ENCODE results near the gene GHRH. TPM values are rescaled to one million over a fixed set of nuclear protein-coding genes. Genes with fewer than 3 reads are reported as not detected.

The GHRH gene
- total RNA-seq, 1 experiment from 2014 or later = not detected

DNA sequence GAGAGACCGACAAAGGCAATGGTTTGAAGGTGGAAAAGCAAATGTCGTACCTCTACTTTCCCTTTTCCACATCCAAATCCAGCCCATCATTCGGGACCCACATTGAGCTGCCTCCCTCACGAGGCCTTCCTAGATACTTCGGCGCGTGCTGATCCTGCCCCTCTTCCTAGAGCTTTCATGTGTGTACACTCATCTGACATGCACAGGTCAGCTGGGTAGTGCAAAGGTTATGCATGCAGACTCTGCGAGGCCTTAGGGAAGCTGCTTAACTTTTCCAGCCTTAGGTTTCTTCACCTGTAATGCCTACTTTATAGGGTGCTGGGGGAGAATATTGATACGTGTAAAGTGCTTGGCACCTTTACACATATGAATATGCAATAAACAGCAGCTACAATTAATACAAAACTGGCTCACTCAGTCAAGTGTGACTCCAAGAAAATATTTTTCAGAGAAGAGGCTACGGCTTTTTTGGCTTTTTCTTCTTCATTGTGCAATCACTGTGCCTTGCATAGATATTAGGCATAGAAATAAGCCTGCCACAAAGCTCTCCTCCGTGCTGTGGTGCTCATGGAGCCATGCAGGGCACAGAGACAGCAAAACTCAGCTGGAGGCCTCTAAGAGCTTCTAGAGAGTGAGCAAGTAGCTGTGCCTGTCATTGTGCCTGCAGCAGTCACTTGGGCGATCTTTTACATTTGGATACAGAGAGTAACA is 24.2 kb upstream of the GHRH start:
- H4K20me1 ChIP-seq (ENCODE audit: insufficient read depth, low read depth, low read length) = no peaks in the 10 kb centered on the region
- H3K27ac ChIP-seq (ENCODE audit: low read length) = no peak overlapping the region
- no peak overlapping the region for H3K4me2 ChIP-seq (ENCODE audit: low read depth, low read length, poor library complexity, severe bottlenecking)
- no peak overlapping the region for H3K9ac ChIP-seq (ENCODE audit: low read length)
- H3K27me3 ChIP-seq (ENCODE audit: low read length) = no peaks in the 10 kb centered on the region
- H3K4me1 ChIP-seq (ENCODE audit: low read length) = peaks cover 13% of the 10 kb centered on the region
- H2AFZ ChIP-seq (ENCODE audit: low read length) = peak overlapping the region; percentile 7; the same call in 1 of the 2 replicates
- peaks cover 13% of the 10 kb centered on the region for H3K79me2 ChIP-seq (ENCODE audit: low read length)
- no peaks in the 10 kb centered on the region for H3K9me3 ChIP-seq (ENCODE audit: low read length)
- no peaks in the 10 kb centered on the region; the same call in 1 of the 2 replicates for H3K36me3 ChIP-seq (ENCODE audit: insufficient read depth, low read length)
- H3K4me3 ChIP-seq (ENCODE audit: low read length) = no peak overlapping the region
- no peak for DNase-seq
- H3K9me2 ChIP-seq (replicated peaks; ENCODE audit: insufficient read depth, low read length) = no peaks in the 10 kb centered on the region

DNA sequence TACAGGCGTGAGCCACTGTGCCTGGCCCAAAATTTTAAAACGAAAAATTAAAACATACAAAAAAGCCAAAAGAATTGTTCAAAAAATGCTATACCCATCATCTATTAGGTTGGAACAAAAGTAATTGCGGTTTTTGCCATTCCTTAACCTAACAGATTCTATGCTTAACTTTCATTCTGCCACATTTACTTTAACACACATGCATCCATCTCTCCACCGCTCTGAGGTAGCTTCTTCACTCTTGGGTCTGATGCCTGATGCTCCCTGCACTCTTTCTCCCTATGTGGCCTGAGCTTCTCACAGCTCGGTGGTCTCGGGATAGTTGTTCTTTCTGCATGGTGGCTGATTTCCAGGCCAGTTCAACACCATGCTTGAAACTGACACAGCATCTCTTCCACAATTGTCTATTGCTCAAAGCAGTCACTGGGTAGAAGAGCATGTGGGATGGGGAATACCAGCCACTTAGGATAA is 23.1 kb upstream of the GHRH start:
- Histone ChIP-seq H3K27me3 (ENCODE audit: low read length) (no peaks in the 10 kb centered on the region), H3K4me1 (ENCODE audit: low read length) (peaks cover 6% of the 10 kb centered on the region), H3K36me3 (ENCODE audit: insufficient read depth, low read length) (no peaks in the 10 kb centered on the region), H3K27ac (ENCODE audit: low read length) (no peak overlapping the region), H3K9me3 (ENCODE audit: low read length) (no peaks in the 10 kb centered on the region), H3K4me3 (ENCODE audit: low read length) (no peak overlapping the region), H3K4me2 (ENCODE audit: low read depth, low read length, poor library complexity, severe bottlenecking) (no peak overlapping the region), H3K79me2 (ENCODE audit: low read length) (peaks cover 2% of the 10 kb centered on the region), H4K20me1 (ENCODE audit: insufficient read depth, low read depth, low read length) (no peaks in the 10 kb centered on the region), H3K9me2 (replicated peaks; ENCODE audit: insufficient read depth, low read length) (no peaks in the 10 kb centered on the region), H2AFZ (ENCODE audit: low read length) (no peak overlapping the region), H3K9ac (ENCODE audit: low read length) (no peak overlapping the region)
- no peak for DNase-seq

DNA sequence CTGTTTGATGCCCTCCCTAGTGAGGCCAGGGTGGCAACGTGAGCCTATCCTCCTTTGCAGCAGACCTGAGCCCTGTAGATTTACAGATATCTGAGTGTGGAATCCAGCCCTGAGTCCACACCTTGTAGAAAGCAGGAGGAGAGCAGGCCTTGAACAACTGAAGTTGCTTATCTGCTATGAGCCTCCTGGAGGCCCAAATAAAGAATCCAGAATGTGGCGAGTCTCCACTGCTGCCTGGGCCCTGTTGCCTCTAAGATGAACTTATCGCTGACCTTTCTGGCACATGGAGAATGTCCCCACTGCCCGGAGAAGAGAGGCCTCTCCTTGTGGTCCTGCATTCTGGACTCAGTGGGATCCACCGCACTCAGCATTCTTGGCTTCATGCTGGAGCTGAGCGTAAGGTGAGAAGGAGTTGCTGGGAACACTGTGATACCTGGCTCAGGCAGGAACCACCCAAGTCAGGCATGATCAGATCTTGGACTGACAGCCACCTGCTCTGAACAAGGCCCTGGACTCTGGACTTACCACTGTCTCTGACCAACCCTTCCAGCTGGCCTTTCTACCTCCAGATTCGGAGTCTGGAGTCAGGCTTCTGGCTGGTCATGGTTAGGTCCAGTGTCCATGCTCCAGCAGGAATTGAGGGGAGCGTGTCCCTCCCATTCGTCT is 22.0 kb upstream of the GHRH start:
- DNase-seq = no peak
- Histone ChIP-seq H3K27me3 (ENCODE audit: low read length) (no peaks in the 10 kb centered on the region), H3K9me2 (replicated peaks; ENCODE audit: insufficient read depth, low read length) (no peaks in the 10 kb centered on the region), H3K4me3 (ENCODE audit: low read length) (no peak overlapping the region), H3K9ac (ENCODE audit: low read length) (no peak overlapping the region), H3K4me2 (ENCODE audit: low read depth, low read length, poor library complexity, severe bottlenecking) (no peak overlapping the region), H4K20me1 (ENCODE audit: insufficient read depth, low read depth, low read length) (no peaks in the 10 kb centered on the region), H3K36me3 (ENCODE audit: insufficient read depth, low read length) (no peaks in the 10 kb centered on the region), H2AFZ (ENCODE audit: low read length) (no peak overlapping the region), H3K79me2 (ENCODE audit: low read length) (no peaks in the 10 kb centered on the region), H3K4me1 (ENCODE audit: low read length) (peaks cover 3% of the 10 kb centered on the region), H3K9me3 (ENCODE audit: low read length) (no peaks in the 10 kb centered on the region), H3K27ac (ENCODE audit: low read length) (no peak overlapping the region)

DNA sequence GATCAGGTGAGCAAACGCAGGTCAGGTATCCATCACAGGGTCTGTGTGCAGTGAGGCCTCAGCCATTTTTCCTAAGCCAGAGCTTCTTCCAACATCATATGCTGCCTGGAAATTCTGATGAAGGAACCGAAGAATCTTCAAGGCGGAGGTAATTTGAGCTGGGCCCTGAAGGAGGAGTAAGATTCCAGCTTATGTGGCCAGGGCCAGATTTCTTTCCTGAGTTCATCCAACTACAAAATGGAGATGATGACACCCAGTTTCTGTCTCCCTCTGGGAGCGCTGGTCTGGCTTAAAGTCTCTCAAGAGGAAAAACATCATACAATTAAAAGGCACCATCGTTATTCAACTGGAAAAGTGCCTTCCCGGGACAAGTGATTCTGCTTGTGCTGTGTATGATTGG is 20.9 kb upstream of the GHRH start:
- no peak for DNase-seq
- H3K79me2 ChIP-seq (ENCODE audit: low read length) = no peaks in the 10 kb centered on the region
- H3K27me3 ChIP-seq (ENCODE audit: low read length) = no peaks in the 10 kb centered on the region
- H3K4me1 ChIP-seq (ENCODE audit: low read length) = peaks cover under 1% of the 10 kb centered on the region
- H3K9me3 ChIP-seq (ENCODE audit: low read length) = no peaks in the 10 kb centered on the region
- H3K36me3 ChIP-seq (ENCODE audit: insufficient read depth, low read length) = no peaks in the 10 kb centered on the region
- H3K4me2 ChIP-seq (ENCODE audit: low read depth, low read length, poor library complexity, severe bottlenecking) = no peak overlapping the region
- H3K9ac ChIP-seq (ENCODE audit: low read length) = no peak overlapping the region
- no peak overlapping the region for H2AFZ ChIP-seq (ENCODE audit: low read length)
- H3K27ac ChIP-seq (ENCODE audit: low read length) = no peak overlapping the region
- H3K9me2 ChIP-seq (replicated peaks; ENCODE audit: insufficient read depth, low read length) = no peaks in the 10 kb centered on the region
- no peaks in the 10 kb centered on the region for H4K20me1 ChIP-seq (ENCODE audit: insufficient read depth, low read depth, low read length)
- H3K4me3 ChIP-seq (ENCODE audit: low read length) = no peak overlapping the region

DNA sequence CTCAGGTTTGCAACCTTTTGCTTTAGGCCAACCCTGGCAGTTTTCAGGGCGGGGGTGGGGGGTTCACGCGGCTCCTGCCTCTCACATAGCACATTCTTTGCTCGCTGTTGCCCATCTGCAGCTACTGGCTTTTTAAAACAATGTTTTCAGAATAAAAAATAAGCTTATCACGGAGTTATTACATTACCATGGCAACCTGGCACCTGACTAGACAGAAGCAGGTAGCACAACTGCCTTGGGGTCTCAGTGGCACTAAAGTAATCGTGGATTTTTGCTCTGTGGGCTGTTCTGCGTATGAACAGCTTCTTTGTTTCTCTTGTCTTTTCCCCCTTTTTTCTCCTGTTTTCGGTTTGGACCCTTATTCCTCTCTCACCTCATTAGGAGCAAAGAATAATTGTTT is 18.8 kb upstream of the GHRH start:
- Histone ChIP-seq H4K20me1 (ENCODE audit: insufficient read depth, low read depth, low read length) (no peaks in the 10 kb centered on the region), H2AFZ (ENCODE audit: low read length) (peak overlapping the region; percentile 34; the same call in 1 of the 2 replicates), H3K9me3 (ENCODE audit: low read length) (no peaks in the 10 kb centered on the region), H3K27ac (ENCODE audit: low read length) (no peak overlapping the region), H3K4me3 (ENCODE audit: low read length) (no peak overlapping the region), H3K4me1 (ENCODE audit: low read length) (peaks cover 16% of the 10 kb centered on the region), H3K27me3 (ENCODE audit: low read length) (no peaks in the 10 kb centered on the region), H3K9me2 (replicated peaks; ENCODE audit: insufficient read depth, low read length) (no peaks in the 10 kb centered on the region), H3K4me2 (ENCODE audit: low read depth, low read length, poor library complexity, severe bottlenecking) (no peak overlapping the region), H3K36me3 (ENCODE audit: insufficient read depth, low read length) (no peaks in the 10 kb centered on the region), H3K79me2 (ENCODE audit: low read length) (no peaks in the 10 kb centered on the region), H3K9ac (ENCODE audit: low read length) (no peak overlapping the region)
- DNase-seq = no peak

DNA sequence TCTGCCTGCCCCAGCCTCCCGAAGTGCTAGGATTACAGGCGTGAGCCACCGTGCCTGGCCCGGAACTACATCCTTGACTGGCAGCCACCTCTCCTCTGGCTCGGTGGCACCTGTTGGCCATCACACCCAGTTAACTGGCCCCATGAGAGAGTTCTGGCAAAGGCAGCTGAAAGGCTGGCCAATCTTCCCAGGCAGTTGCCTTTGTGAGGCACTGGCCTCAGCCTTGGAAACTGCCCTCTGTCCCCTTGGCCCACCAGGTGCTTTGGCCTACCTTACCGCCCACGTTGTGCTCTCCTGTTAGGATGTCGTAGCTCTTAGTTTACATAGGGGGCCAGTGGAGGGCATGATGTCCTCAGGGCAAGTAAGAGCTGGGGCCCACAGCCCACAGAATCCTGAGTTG is 18.2 kb upstream of the GHRH start:
- Histone ChIP-seq H3K27ac (ENCODE audit: low read length) (no peak overlapping the region), H3K9me2 (replicated peaks; ENCODE audit: insufficient read depth, low read length) (no peaks in the 10 kb centered on the region), H3K79me2 (ENCODE audit: low read length) (no peaks in the 10 kb centered on the region), H4K20me1 (ENCODE audit: insufficient read depth, low read depth, low read length) (no peaks in the 10 kb centered on the region), H3K4me3 (ENCODE audit: low read length) (no peak overlapping the region), H3K36me3 (ENCODE audit: insufficient read depth, low read length) (no peaks in the 10 kb centered on the region), H3K4me2 (ENCODE audit: low read depth, low read length, poor library complexity, severe bottlenecking) (no peak overlapping the region), H3K9ac (ENCODE audit: low read length) (no peak overlapping the region), H3K4me1 (ENCODE audit: low read length) (peaks cover 22% of the 10 kb centered on the region), H3K9me3 (ENCODE audit: low read length) (no peaks in the 10 kb centered on the region), H3K27me3 (ENCODE audit: low read length) (no peaks in the 10 kb centered on the region), H2AFZ (ENCODE audit: low read length) (peak overlapping the region; percentile 34; the same call in 1 of the 2 replicates)
- DNase-seq = no peak

DNA sequence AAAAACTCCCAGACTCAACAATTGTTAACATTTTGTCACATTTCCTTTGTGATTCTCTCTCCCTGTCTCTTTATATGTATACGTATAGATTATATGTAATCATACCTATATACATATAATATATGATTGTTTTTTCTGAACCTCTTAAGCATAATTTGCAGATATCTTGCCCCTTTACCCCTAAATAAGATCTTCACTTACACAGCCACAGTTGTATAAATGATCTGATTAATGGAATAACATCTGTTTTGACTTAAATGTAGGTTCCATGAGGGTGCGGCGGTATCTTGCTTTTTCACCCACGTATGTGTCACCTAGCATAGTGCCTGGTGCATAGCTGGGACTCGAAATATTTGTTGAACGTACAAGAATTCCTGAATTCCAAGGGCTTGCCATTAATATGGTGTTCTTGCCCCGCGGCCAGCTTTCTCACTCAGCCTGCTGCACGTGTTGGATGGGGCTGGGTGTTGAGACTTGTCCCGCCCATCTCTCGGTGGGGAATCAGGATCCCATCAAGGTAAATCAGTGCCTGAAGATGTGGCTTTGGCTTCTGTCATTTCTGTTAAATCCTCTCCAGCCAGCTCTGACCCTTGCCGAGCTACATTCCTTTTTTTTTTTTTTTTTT is 17.5 kb upstream of the GHRH start:
- Histone ChIP-seq H3K9me3 (ENCODE audit: low read length) (no peaks in the 10 kb centered on the region), H3K9me2 (replicated peaks; ENCODE audit: insufficient read depth, low read length) (no peaks in the 10 kb centered on the region), H3K27ac (ENCODE audit: low read length) (no peak overlapping the region), H4K20me1 (ENCODE audit: insufficient read depth, low read depth, low read length) (no peaks in the 10 kb centered on the region), H3K4me3 (ENCODE audit: low read length) (no peak overlapping the region), H3K9ac (ENCODE audit: low read length) (no peak overlapping the region), H3K36me3 (ENCODE audit: insufficient read depth, low read length) (no peaks in the 10 kb centered on the region), H3K4me2 (ENCODE audit: low read depth, low read length, poor library complexity, severe bottlenecking) (no peak overlapping the region), H3K27me3 (ENCODE audit: low read length) (no peaks in the 10 kb centered on the region), H3K79me2 (ENCODE audit: low read length) (no peaks in the 10 kb centered on the region), H2AFZ (ENCODE audit: low read length) (no peak overlapping the region), H3K4me1 (ENCODE audit: low read length) (peaks cover 26% of the 10 kb centered on the region)
- DNase-seq = no peak

DNA sequence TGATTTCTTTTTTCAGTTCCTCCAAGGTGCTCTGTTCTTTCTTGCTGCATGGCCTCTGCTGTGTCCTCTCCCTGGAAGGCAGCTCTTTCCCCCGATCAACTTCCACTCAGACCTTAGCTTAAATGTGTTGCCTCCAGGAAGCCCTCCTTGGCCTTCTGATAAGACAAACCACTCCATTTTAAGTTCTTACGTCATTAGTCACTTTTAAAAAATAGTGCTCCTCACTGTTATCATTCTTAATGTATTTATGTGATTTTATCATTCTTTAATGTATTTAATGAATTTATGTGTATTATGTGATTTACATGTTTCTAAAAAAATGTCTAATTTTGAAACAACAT is 15.6 kb upstream of the GHRH start:
- peak overlapping the region; percentile 14; the same call in 1 of the 2 replicates for H3K27ac ChIP-seq (ENCODE audit: low read length)
- H3K4me2 ChIP-seq (ENCODE audit: low read depth, low read length, poor library complexity, severe bottlenecking) = peak overlapping the region; percentile 33
- no peak for DNase-seq
- H3K4me3 ChIP-seq (ENCODE audit: low read length) = no peak overlapping the region
- no peaks in the 10 kb centered on the region for H4K20me1 ChIP-seq (ENCODE audit: insufficient read depth, low read depth, low read length)
- H3K36me3 ChIP-seq (ENCODE audit: insufficient read depth, low read length) = no peaks in the 10 kb centered on the region
- H3K9me3 ChIP-seq (ENCODE audit: low read length) = no peaks in the 10 kb centered on the region
- H2AFZ ChIP-seq (ENCODE audit: low read length) = peak overlapping the region; percentile 87; the same call in 1 of the 2 replicates
- no peaks in the 10 kb centered on the region for H3K79me2 ChIP-seq (ENCODE audit: low read length)
- peak overlapping the region; percentile 51 for H3K9ac ChIP-seq (ENCODE audit: low read length)
- peaks cover 26% of the 10 kb centered on the region for H3K4me1 ChIP-seq (ENCODE audit: low read length)
- H3K27me3 ChIP-seq (ENCODE audit: low read length) = no peaks in the 10 kb centered on the region
- no peaks in the 10 kb centered on the region for H3K9me2 ChIP-seq (replicated peaks; ENCODE audit: insufficient read depth, low read length)
